Muscle layer of colon (tissue), 2 donors: ENCODE data around the gene UMAD1.

Source experiments
- H3K27ac ChIP-seq: one replicate; pipeline ENCODE4 v1.7.0; 2013; ENCODE audit warnings: low read depth, mild to moderate bottlenecking, low read length, moderate library complexity
- H3K27me3 ChIP-seq, 2 donors: one replicate each; pipeline ENCODE4 v1.7.0; 2013; ENCODE audit warnings: low read length in 2 of 2, mild to moderate bottlenecking in 2 of 2; ENCODE audit not compliant: insufficient read depth in 2 of 2, control insufficient read depth in 1 of 2
- H3K36me3 ChIP-seq: one replicate; pipeline ENCODE4 v1.7.0; 2013; ENCODE audit warnings: mild to moderate bottlenecking, low read length; ENCODE audit not compliant: insufficient read depth
- H3K4me1 ChIP-seq: one replicate; pipeline ENCODE4 v1.7.0; 2013; ENCODE audit warnings: mild to moderate bottlenecking, low read length; ENCODE audit not compliant: insufficient read depth
- H3K4me3 ChIP-seq, 2 donors: one replicate each; pipeline ENCODE4 v1.7.0; 2013; ENCODE audit warnings: low read length in 2 of 2, low read depth in 1 of 2, mild to moderate bottlenecking in 1 of 2, moderate library complexity in 1 of 2
- H3K9ac ChIP-seq: one replicate; pipeline ENCODE4 v1.7.0; 2013; ENCODE audit warnings: low read length
- H3K9me3 ChIP-seq: one replicate; pipeline ENCODE4 v1.7.0; 2013; ENCODE audit warnings: mild to moderate bottlenecking, low read length
- donor health status: abdominal sarcoma.
- donor health status: Adenocarcinoma of cecum.

Gene UMAD1

GRCh38 chr7:7907306-7907705 is 266.8 kb downstream of the UMAD1 start:
- no peak overlapping the region for H3K4me3 ChIP-seq
- no peaks in the 10 kb centered on the region for H3K36me3 ChIP-seq
- H3K27ac ChIP-seq: no peak overlapping the region
- H3K9ac ChIP-seq: no peak overlapping the region
- H3K27me3 ChIP-seq: no peaks in the 10 kb centered on the region
- H3K9me3 ChIP-seq: no peaks in the 10 kb centered on the region
- no peaks in the 10 kb centered on the region for H3K4me1 ChIP-seq

- Histone ChIP-seq H3K36me3 (no peaks in the 10 kb centered on the region), H3K27ac (peak overlapping the region; percentile 4)
These were observed 268.1 kb downstream of the UMAD1 start for GRCh38 chr7:7908622-7909145.

GRCh38 chr7:7909376-7909775 is 268.8 kb downstream of the UMAD1 start:
- Histone ChIP-seq H3K4me1 (peaks cover 11% of the 10 kb centered on the region), H3K27me3 (no peaks in the 10 kb centered on the region), H3K4me3 (no peak overlapping the region), H3K9me3 (no peaks in the 10 kb centered on the region), H3K27ac (no peak overlapping the region), H3K9ac (no peak overlapping the region), H3K36me3 (no peaks in the 10 kb centered on the region)

More at GRCh38 chr7:7908622-7909145, 268.1 kb downstream of the UMAD1 start:
- Histone ChIP-seq H3K4me3 (no peak overlapping the region), H3K9me3 (no peaks in the 10 kb centered on the region), H3K4me1 (peaks cover 9% of the 10 kb centered on the region), H3K9ac (no peak overlapping the region), H3K27me3 (no peaks in the 10 kb centered on the region)

GRCh38 chr7:7911369-7912123 is 271.0 kb downstream of the UMAD1 start:
- Histone ChIP-seq H3K4me3 (no peak overlapping the region), H3K9ac (no peak overlapping the region), H3K27ac (no peak overlapping the region), H3K4me1 (peaks cover 11% of the 10 kb centered on the region), H3K27me3 (no peaks in the 10 kb centered on the region), H3K9me3 (no peaks in the 10 kb centered on the region), H3K36me3 (no peaks in the 10 kb centered on the region)

GRCh38 chr7:7912937-7913336 is 272.4 kb downstream of the UMAD1 start:
- no peak overlapping the region for H3K9ac ChIP-seq
- no peak overlapping the region for H3K27ac ChIP-seq
- H3K9me3 ChIP-seq: no peaks in the 10 kb centered on the region
- H3K36me3 ChIP-seq: no peaks in the 10 kb centered on the region
- no peaks in the 10 kb centered on the region for H3K27me3 ChIP-seq
- peaks cover 11% of the 10 kb centered on the region for H3K4me1 ChIP-seq
- no peak overlapping the region for H3K4me3 ChIP-seq

GRCh38 chr7:7913504-7913903 is 273.0 kb downstream of the UMAD1 start:
- H3K4me1 ChIP-seq: peaks cover 11% of the 10 kb centered on the region
- H3K9ac ChIP-seq: no peak overlapping the region
- H3K4me3 ChIP-seq: no peak overlapping the region
- H3K27ac ChIP-seq: no peak overlapping the region
- H3K27me3 ChIP-seq: no peaks in the 10 kb centered on the region
- no peaks in the 10 kb centered on the region for H3K36me3 ChIP-seq
- no peaks in the 10 kb centered on the region for H3K9me3 ChIP-seq

GRCh38 chr7:7914547-7914946 is 274.0 kb downstream of the UMAD1 start:
- Histone ChIP-seq H3K4me3 (no peak overlapping the region), H3K4me1 (peaks cover 11% of the 10 kb centered on the region), H3K9ac (no peak overlapping the region), H3K36me3 (no peaks in the 10 kb centered on the region), H3K27ac (no peak overlapping the region), H3K27me3 (no peaks in the 10 kb centered on the region), H3K9me3 (no peaks in the 10 kb centered on the region)

- H3K27ac ChIP-seq: no peak overlapping the region
- H3K27me3 ChIP-seq: no peaks in the 10 kb centered on the region
- H3K4me3 ChIP-seq: no peak overlapping the region
- H3K36me3 ChIP-seq: no peaks in the 10 kb centered on the region
- H3K9ac ChIP-seq: no peak overlapping the region
- H3K4me1 ChIP-seq: peaks cover 11% of the 10 kb centered on the region
- H3K9me3 ChIP-seq: no peaks in the 10 kb centered on the region
These were observed 275.5 kb downstream of the UMAD1 start for GRCh38 chr7:7916064-7916463.

- no peak overlapping the region for H3K9ac ChIP-seq
- H3K27ac ChIP-seq: no peak overlapping the region
These were observed 277.0 kb downstream of the UMAD1 start for GRCh38 chr7:7917593-7917992.

GRCh38 chr7:7918736-7919448 is 278.3 kb downstream of the UMAD1 start:
- Histone ChIP-seq H3K27ac (no peak overlapping the region), H3K9me3 (no peaks in the 10 kb centered on the region), H3K4me3 (no peak overlapping the region), H3K27me3 (no peaks in the 10 kb centered on the region), H3K36me3 (no peaks in the 10 kb centered on the region), H3K9ac (no peak overlapping the region), H3K4me1 (peaks cover under 1% of the 10 kb centered on the region)

More at GRCh38 chr7:7917593-7917992, 277.0 kb downstream of the UMAD1 start:
- Histone ChIP-seq H3K4me1 (peaks cover 11% of the 10 kb centered on the region), H3K4me3 (no peak overlapping the region), H3K9me3 (no peaks in the 10 kb centered on the region), H3K36me3 (no peaks in the 10 kb centered on the region), H3K27me3 (no peaks in the 10 kb centered on the region)

GRCh38 chr7:7919449-7919945 is 278.9 kb downstream of the UMAD1 start:
- Histone ChIP-seq H3K27ac (no peak overlapping the region), H3K27me3 (no peaks in the 10 kb centered on the region), H3K9ac (no peak overlapping the region), H3K9me3 (no peaks in the 10 kb centered on the region), H3K4me3 (no peak overlapping the region), H3K4me1 (no peaks in the 10 kb centered on the region), H3K36me3 (no peaks in the 10 kb centered on the region)
